HG03521 (cell line): ENCODE measurements around the gene PLEKHM3.
"Not testable (repeated sequence)": the region's sequence is repeated elsewhere in the genome, so short reads cannot be mapped to it uniquely, and the experiment has no call there.

Source experiments
- ATAC-seq: cut with Tn5 transposase; IDR thresholded peaks from one replicate; pipeline ENCODE4 v1.9.1; 2021; ENCODE audit warnings: mild to moderate bottlenecking, moderate library complexity; ENCODE audit not compliant: unreplicated experiment

The PLEKHM3 gene

GRCh38 chr2:207952564-207953345, 72.6 kb downstream of the PLEKHM3 start:
- ATAC-seq, result no peak

GRCh38 chr2:207951734-207952470, 73.4 kb downstream of the PLEKHM3 start:
- no peak for ATAC-seq

- ATAC-seq, result no peak
Measured at GRCh38 chr2:207950761-207951114, 74.6 kb downstream of the PLEKHM3 start.

- ATAC-seq, result no peak
Measured at GRCh38 chr2:207950063-207950760, 75.1 kb downstream of the PLEKHM3 start.

- ATAC-seq, result not testable (repeated sequence)
Measured at GRCh38 chr2:207949245-207949644, 76.1 kb downstream of the PLEKHM3 start.

GRCh38 chr2:207944979-207945600, 80.2 kb downstream of the PLEKHM3 start:
- ATAC-seq, result no peak

GRCh38 chr2:207944334-207944733, 81.0 kb downstream of the PLEKHM3 start:
- ATAC-seq, result no peak

GRCh38 chr2:207939342-207940108, 85.8 kb downstream of the PLEKHM3 start:
- no peak for ATAC-seq

GRCh38 chr2:207938886-207939285, 86.4 kb downstream of the PLEKHM3 start:
- ATAC-seq, result no peak

GRCh38 chr2:207938415-207938814, 86.9 kb downstream of the PLEKHM3 start:
- ATAC-seq, result no peak

GRCh38 chr2:207937823-207938222, 87.5 kb downstream of the PLEKHM3 start:
- no peak for ATAC-seq

GRCh38 chr2:207937253-207937652, 88.1 kb downstream of the PLEKHM3 start:
- no peak for ATAC-seq

GRCh38 chr2:207936380-207936779, 88.9 kb downstream of the PLEKHM3 start:
- no peak for ATAC-seq

- ATAC-seq, result no peak
Measured at GRCh38 chr2:207935991-207936370, 89.3 kb downstream of the PLEKHM3 start.

GRCh38 chr2:207935121-207935990, 90.0 kb downstream of the PLEKHM3 start:
- ATAC-seq, result no peak

GRCh38 chr2:207934720-207935119, 90.6 kb downstream of the PLEKHM3 start:
- ATAC-seq, result no peak

GRCh38 chr2:207933396-207934065, 91.8 kb downstream of the PLEKHM3 start:
- no peak for ATAC-seq

- no peak for ATAC-seq
Measured at GRCh38 chr2:207932106-207932505, 93.2 kb downstream of the PLEKHM3 start.

GRCh38 chr2:207930747-207931146, 94.6 kb downstream of the PLEKHM3 start:
- ATAC-seq, result no peak
